ENCODE data around the gene NAT8L. TPM values are rescaled to one million over a fixed set of nuclear protein-coding genes. Genes with fewer than 3 reads are reported as not detected.

NAT8L gene
- total and polyA plus RNA-seq, 2 of the 13 experiments (the other 11 are each of a cell fraction or from before 2014, with no cell fraction given), result 2.2 to 3.3 TPM

- no peaks in the 10 kb centered on the region for H3K36me3 ChIP-seq (replicated peaks in 1 of 2; ENCODE audit: control insufficient read depth in 1 of 2, insufficient read depth in 2 of 2, low read length in 2 of 2)
- 0 out of 2 replicates have a peak, but pooled peaks have one; percentile 14 for TF ChIP-seq ZFP91 (CRISPR knock-in tag; IDR thresholded peaks at IDR 0.05; ENCODE audit: borderline replicate concordance)
- TF ChIP-seq NFE2L2 (IDR thresholded peaks at IDR 0.05; ENCODE audit: low read length), result no peak
- TF ChIP-seq MYC (CRISPR knock-in tag; IDR thresholded peaks at IDR 0.05; ENCODE audit: borderline replicate concordance), result 0 out of 2 replicates have a peak, but pooled peaks have one; percentile 20
- no peak for TF ChIP-seq ZHX1 (CRISPR knock-in tag; IDR thresholded peaks at IDR 0.05; ENCODE audit: low read depth)
- TF ChIP-seq STAG1 (CRISPR knock-in tag; IDR thresholded peaks at IDR 0.05), result no peak
- TF ChIP-seq THAP11 (CRISPR knock-in tag; IDR thresholded peaks at IDR 0.05), result no peak
- TF ChIP-seq SYNCRIP (IDR thresholded peaks at IDR 0.05; ENCODE audit: insufficient read depth, low read depth, low read length), result no peak
- TF ChIP-seq HMGXB4 (CRISPR knock-in tag; IDR thresholded peaks at IDR 0.05; ENCODE audit: borderline replicate concordance in 1 of 2, low read depth in 1 of 2), result no peak
- peak; percentile 25; the same call in 1 of the 2 replicates for TF ChIP-seq ZNF687 (CRISPR knock-in tag; IDR thresholded peaks at IDR 0.05)
- no peak for TF ChIP-seq BORCS8-MEF2B (CRISPR knock-in tag; IDR thresholded peaks at IDR 0.05)
- TF ChIP-seq RARA (CRISPR knock-in tag; IDR thresholded peaks at IDR 0.05), result no peak
- TF ChIP-seq ATF1 (CRISPR knock-in tag; IDR thresholded peaks at IDR 0.05), result no peak
- H3K4me2 ChIP-seq (ENCODE audit: low read depth, low read length), result no peak overlapping the region; the same call in 1 of the 2 replicates
- H3K27ac ChIP-seq (ENCODE audit: extremely low read length, insufficient read depth, low read length), result no peak overlapping the region
- no peaks in the 10 kb centered on the region for H3K9me3 ChIP-seq (ENCODE audit: low read length)
- H2AFZ ChIP-seq (ENCODE audit: low read length), result no peak overlapping the region
- ChIA-PET CTCF (ENCODE audit: low intra/inter-chr PET ratio, low total read pairs) (no interaction called here), POLR2A (no interaction called here)
- in situ Hi-C loops (cut with HindIII; ENCODE audit: extremely low pct_ligation_motif_present, low pct_unique_long_range_greater_than_20kb), result no loop called here
- peaks cover 92% of the 10 kb centered on the region for H3K4me1 ChIP-seq (ENCODE audit: insufficient read depth, low read length)
- intact Hi-C loops (cut with micrococcal nuclease; ENCODE audit: unreplicated experiment), result no loop called here
- no TSS peak for BruUV-seq (replicated peaks)
- H4K20me1 ChIP-seq (ENCODE audit: insufficient read depth, low read length), result no peaks in the 10 kb centered on the region
- ATAC-seq, result no peak
- peak overlapping the region in 1 of 3 experiments; percentile 25; a peak in 2 of 6 replicates for H3K4me3 ChIP-seq (replicated peaks in 1 of 3; ENCODE audit: insufficient read depth in 1 of 3, low read depth in 2 of 3, low read length in 3 of 3)
- no peaks in the 10 kb centered on the region for H3K27me3 ChIP-seq (ENCODE audit: control insufficient read depth in 1 of 2, insufficient read depth in 2 of 2, low read length in 2 of 2)
- no peak overlapping the region for H3K9ac ChIP-seq (ENCODE audit: insufficient read depth, low read depth, low read length)
- WGBS (ENCODE audit: low lambda C conversion rate), result 38% methylated on average over 2 of the region's 11 CpGs
- H3K79me2 ChIP-seq (ENCODE audit: insufficient read depth, low read length), result no peaks in the 10 kb centered on the region
- no peak for DNase-seq (ENCODE audit: low spot score)
- no peak for FAIRE-seq
These were observed 15.5 kb downstream of the NAT8L start for GRCh38 chr4:2074588-2074987.
